Esophagus (tissue), 2 donors: ENCODE measurements around the gene BAD. TPM values are rescaled to one million over a fixed set of nuclear protein-coding genes. Genes with fewer than 3 reads are reported as not detected.

Source experiments
- H3K27ac ChIP-seq, 2 donors: one replicate each; pipeline ENCODE4 v1.5.1; 2013; ENCODE audit warnings: low read depth in 2 of 2, mild to moderate bottlenecking in 2 of 2, inconsistent platforms in 1 of 2, low read length in 1 of 2, moderate library complexity in 1 of 2
- H3K27me3 ChIP-seq, 2 donors: one replicate each; pipeline ENCODE4 v1.6.1; 2013; ENCODE audit warnings: low read length in 2 of 2, control low read depth in 1 of 2, mild to moderate bottlenecking in 1 of 2; ENCODE audit not compliant: insufficient read depth in 2 of 2, control insufficient read depth in 1 of 2
- H3K36me3 ChIP-seq, 2 donors: one replicate each; pipeline ENCODE4 v1.6.1; 2013; ENCODE audit warnings: low read length in 1 of 2; ENCODE audit not compliant: control insufficient read depth in 2 of 2, insufficient read depth in 2 of 2
- H3K4me1 ChIP-seq, 2 donors: one replicate each; pipeline ENCODE4 v1.6.1; 2013; ENCODE audit warnings: low read length in 1 of 2; ENCODE audit not compliant: control insufficient read depth in 2 of 2, insufficient read depth in 2 of 2
- H3K4me3 ChIP-seq, 2 donors: one replicate each; pipeline ENCODE4 v1.5.1; 2013; ENCODE audit warnings: low read length in 2 of 2, mild to moderate bottlenecking in 2 of 2, low read depth in 1 of 2, moderate library complexity in 1 of 2
- H3K9me3 ChIP-seq, 2 donors: one replicate each; pipeline ENCODE4 v1.6.1; 2013; ENCODE audit warnings: mild to moderate bottlenecking in 2 of 2, low read depth in 1 of 2, low read length in 1 of 2, moderate library complexity in 1 of 2; ENCODE audit not compliant: control insufficient read depth in 2 of 2, insufficient read depth in 1 of 2
- WGBS, 2 donors: extraction: QIAGEN DNeasy Blood & Tissue Kit; methylation state at CpG; one replicate each; pipeline ENCODE4 v1.1.7; 2013; 5-methylcytosine and 5-hydroxymethylcytosine counted together
- polyA plus RNA-seq, 2 donors: library from polyadenylated mRNA; stranded (reverse); fragments of 200-250 nt; gene quantifications; one replicate each; pipeline ENCODE4 v1.2.3, GENCODE V29; 2013
- donor health status: healthy with polysubstance abuse.
- donor health status: Bipolar disorder and iron deficiency.

BAD gene
- polyA plus RNA-seq, 2 donors: 57.4 to 64.8 TPM

- no peak overlapping the region for H3K4me3 ChIP-seq
- peaks cover 0 to 14% of the 10 kb centered on the region in 2 donors for H3K36me3 ChIP-seq
- H3K27ac ChIP-seq: no peak overlapping the region
- no peaks in the 10 kb centered on the region for H3K27me3 ChIP-seq
- H3K4me1 ChIP-seq: peaks cover 0 to 26% of the 10 kb centered on the region in 2 donors
- 66 to 77% methylated on average over 7 of the region's 7 CpGs for WGBS, 2 donors
- H3K9me3 ChIP-seq: no peaks in the 10 kb centered on the region
Measured at GRCh38 chr11:64322925-64323260, 38.4 kb upstream of the BAD start.

- Histone ChIP-seq H3K4me1 (peaks cover 0 to 26% of the 10 kb centered on the region in 2 donors), H3K27ac (peak overlapping the region; percentile 88 to 93)
- WGBS, 2 donors: 47 to 52% methylated on average over 5 of the region's 5 CpGs
Measured at GRCh38 chr11:64321533-64321932, 37.1 kb upstream of the BAD start.

GRCh38 chr11:64321026-64321425 lies 36.6 kb upstream of the BAD start:
- Histone ChIP-seq H3K27me3 (no peaks in the 10 kb centered on the region), H3K36me3 (peaks cover 0 to 18% of the 10 kb centered on the region in 2 donors), H3K27ac (peak overlapping the region; percentile 88 to 93), H3K9me3 (no peaks in the 10 kb centered on the region), H3K4me1 (peaks cover 0 to 26% of the 10 kb centered on the region in 2 donors), H3K4me3 (no peak overlapping the region)
- WGBS, 2 donors: 59 to 63% methylated on average over 5 of the region's 5 CpGs

More at GRCh38 chr11:64321533-64321932, 37.1 kb upstream of the BAD start:
- peaks cover 0 to 14% of the 10 kb centered on the region in 2 donors for H3K36me3 ChIP-seq
- no peaks in the 10 kb centered on the region for H3K9me3 ChIP-seq
- H3K4me3 ChIP-seq: no peak overlapping the region
- no peaks in the 10 kb centered on the region for H3K27me3 ChIP-seq

DNA sequence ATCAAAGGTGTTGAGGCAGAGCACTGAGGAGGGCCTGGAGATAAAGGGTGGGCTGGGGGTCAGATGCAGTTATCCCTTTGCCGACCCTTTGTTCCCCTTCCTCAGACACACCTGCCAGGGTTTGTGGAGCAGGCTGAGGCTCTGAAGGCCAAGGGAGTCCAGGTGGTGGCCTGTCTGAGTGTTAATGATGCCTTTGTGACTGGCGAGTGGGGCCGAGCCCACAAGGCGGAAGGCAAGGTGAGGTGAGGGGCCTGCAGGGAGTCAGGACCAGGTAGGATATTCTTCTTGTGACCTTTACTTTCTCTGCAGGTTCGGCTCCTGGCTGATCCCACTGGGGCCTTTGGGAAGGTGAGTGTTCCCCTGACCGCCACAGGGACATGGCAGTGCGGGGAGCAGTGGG lies 36.1 kb upstream of the BAD start:
- H3K4me3 ChIP-seq: no peak overlapping the region
- peaks cover 0 to 20% of the 10 kb centered on the region in 2 donors for H3K36me3 ChIP-seq
- H3K27me3 ChIP-seq: no peaks in the 10 kb centered on the region
- WGBS, 2 donors: 87 to 91% methylated on average over 7 of the region's 7 CpGs
- peaks cover 0 to 26% of the 10 kb centered on the region in 2 donors for H3K4me1 ChIP-seq
- H3K27ac ChIP-seq: peak overlapping the region; percentile 88 to 93
- H3K9me3 ChIP-seq: no peaks in the 10 kb centered on the region

- WGBS, 2 donors: 19 to 21% methylated on average over 19 of the region's 19 CpGs
- peak overlapping the region; percentile 84 to 99 for H3K27ac ChIP-seq
- peaks cover 0 to 27% of the 10 kb centered on the region in 2 donors for H3K4me1 ChIP-seq
- H3K4me3 ChIP-seq: peak overlapping the region; percentile 62 to 72
- no peaks in the 10 kb centered on the region for H3K27me3 ChIP-seq
- peaks cover 0 to 30% of the 10 kb centered on the region in 2 donors for H3K36me3 ChIP-seq
- no peaks in the 10 kb centered on the region for H3K9me3 ChIP-seq
Measured at GRCh38 chr11:64318766-64319761, 34.6 kb upstream of the BAD start.

DNA sequence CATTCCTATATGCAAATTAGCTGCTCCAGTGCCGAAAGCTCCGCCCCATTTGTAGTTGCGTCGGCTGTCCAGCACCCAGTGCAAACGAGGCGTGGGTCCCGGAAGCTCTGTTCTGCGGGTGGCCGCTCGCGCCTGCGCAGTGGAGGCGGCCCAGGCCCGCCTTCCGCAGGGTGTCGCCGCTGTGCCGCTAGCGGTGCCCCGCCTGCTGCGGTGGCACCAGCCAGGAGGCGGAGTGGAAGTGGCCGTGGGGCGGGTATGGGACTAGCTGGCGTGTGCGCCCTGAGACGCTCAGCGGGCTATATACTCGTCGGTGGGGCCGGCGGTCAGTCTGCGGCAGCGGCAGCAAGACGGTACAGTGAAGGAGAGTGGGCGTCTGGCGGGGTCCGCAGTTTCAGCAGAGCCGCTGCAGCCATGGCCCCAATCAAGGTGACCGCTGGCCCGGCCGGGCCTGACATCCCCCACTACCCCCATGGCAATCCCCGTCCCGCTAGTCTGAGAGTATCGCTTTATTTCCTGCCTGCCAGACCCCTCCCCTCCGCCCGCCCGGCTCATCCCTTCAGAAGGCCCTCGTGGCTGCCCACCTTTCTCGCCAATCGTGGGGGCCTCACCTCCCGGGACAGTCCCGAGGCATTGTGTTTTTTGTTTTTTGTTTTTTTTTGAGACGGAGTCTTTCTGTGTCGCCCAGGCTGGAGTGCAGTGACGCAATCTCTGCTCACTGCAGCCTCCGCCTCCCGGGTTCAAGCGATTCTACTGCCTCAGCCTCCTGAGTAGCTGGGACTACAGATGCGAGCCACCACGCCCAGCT lies 33.7 kb upstream of the BAD start, which contains the start of gene PRDX5:
Gene PRDX5 (plus strand): TSS at position 161 of the 805 bp plus-strand sequence. CDS start 95 bp downstream, at position 256.
- 0% methylated on average over 60 to 61 of the region's 61 CpGs for WGBS, 2 donors
- Histone ChIP-seq H3K36me3 (peaks cover 0 to 30% of the 10 kb centered on the region in 2 donors), H3K27ac (peak within 1 kb of the TSS; percentile 84 to 99), H3K4me3 (peak within 1 kb of the TSS; percentile 62 to 76), H3K4me1 (peaks cover 0 to 27% of the 10 kb centered on the region in 2 donors), H3K9me3 (no peaks in the 10 kb centered on the region), H3K27me3 (no peaks in the 10 kb centered on the region)

DNA sequence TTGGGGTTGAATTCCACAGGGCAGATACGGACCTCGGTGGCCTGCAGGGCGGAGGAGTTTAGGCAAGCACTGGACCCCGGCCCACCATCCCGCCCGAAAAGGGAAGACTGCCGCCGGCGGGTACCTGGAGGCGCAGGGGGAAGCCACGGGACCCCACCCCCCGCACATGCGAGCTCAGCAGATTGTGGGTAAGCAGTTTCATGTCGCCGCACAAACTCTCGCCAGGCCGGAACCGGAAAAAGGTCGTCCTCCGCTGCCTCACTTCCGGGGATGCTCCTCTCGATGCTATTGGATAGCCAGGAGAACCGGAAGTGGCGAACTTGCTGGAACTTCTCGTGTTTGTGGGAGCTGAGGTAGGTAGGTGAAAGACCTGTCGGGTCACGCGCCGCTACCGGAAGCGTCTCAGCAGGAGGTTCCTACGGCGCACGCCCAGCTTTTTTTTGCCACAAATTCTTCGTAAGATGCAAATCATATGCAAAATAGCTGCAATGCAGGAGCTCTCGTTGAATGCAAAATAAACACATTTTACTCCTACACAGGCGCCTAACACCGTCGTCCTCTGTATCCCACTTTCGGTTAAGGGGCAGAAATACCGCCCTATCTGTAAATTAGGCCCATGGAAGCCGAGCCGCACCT lies 33.0 kb upstream of the BAD start, which contains the start of gene TRMT112:
Gene TRMT112 (minus strand): TSS at position 235 of the 636 bp plus-strand sequence. CDS start 33 bp downstream, at position 202.
- H3K4me3 ChIP-seq: peak within 1 kb of the TSS; percentile 62 to 76
- no peaks in the 10 kb centered on the region for H3K9me3 ChIP-seq
- no peaks in the 10 kb centered on the region for H3K27me3 ChIP-seq
- peaks cover 0 to 25% of the 10 kb centered on the region in 2 donors for H3K36me3 ChIP-seq
- WGBS, 2 donors: 0 to 1% methylated on average over 43 of the region's 43 CpGs
- H3K27ac ChIP-seq: peak within 1 kb of the TSS; percentile 84 to 99
- H3K4me1 ChIP-seq: peaks cover 0 to 20% of the 10 kb centered on the region in 2 donors

DNA sequence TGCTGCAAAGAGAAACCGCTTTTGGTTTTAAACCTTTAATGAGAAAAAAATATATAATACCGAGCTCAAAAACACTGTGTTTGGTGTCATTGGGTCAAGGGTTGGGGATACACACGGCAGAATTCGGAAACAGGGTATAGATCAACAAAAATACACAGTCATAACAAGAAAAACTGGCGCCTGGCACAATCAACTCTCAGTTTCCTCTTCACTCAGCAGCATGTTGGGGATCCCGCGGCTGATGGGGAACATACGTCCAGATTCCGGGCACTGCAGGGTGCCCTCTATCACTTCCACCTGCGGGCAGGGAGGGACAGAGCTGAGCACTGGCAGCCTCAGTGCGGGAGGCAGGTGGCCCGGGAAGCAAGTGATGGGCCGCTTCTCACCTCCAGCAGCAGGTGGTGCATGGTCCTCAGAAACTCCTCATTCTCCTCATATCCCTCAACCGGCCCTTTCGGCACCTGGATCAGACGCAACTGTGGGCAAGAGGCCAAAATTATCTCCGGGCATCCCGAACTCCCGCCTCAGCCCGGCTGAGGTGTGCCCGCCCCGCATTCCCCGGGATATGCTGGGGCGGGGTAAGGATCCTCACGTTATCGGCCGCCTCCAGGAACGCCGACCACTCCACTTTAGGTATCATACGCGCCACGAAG lies 32.3 kb upstream of the BAD start:
- whole genome bisulfite sequencing, 2 donors: 4 to 5% methylated on average over 29 to 32 of the region's 32 CpGs
- Histone ChIP-seq H3K4me1 (peaks cover 0 to 18% of the 10 kb centered on the region in 2 donors), H3K36me3 (peaks cover 0 to 25% of the 10 kb centered on the region in 2 donors)

More for the DNA sequence above, 32.3 kb upstream of the BAD start:
- no peaks in the 10 kb centered on the region for H3K9me3 ChIP-seq
- H3K27ac ChIP-seq: peak overlapping the region; percentile 84 to 99
- peak overlapping the region; percentile 62 to 76 for H3K4me3 ChIP-seq
- no peaks in the 10 kb centered on the region for H3K27me3 ChIP-seq
